Activated CD4-positive, alpha-beta T cell treated with anti-CD3 and anti-CD28 coated beads for 36 hours (primary cell): ENCODE measurements around the gene DPYD. TPM values are rescaled to one million over a fixed set of nuclear protein-coding genes. Genes with fewer than 3 reads are reported as not detected.

Experiments used
- ATAC-seq: fragments of 200-7000 bp; cut with Tn5 transposase; one replicate; pipeline ENCODE4 v1.10.0; 2021; ENCODE audit warnings: mild to moderate bottlenecking, moderate library complexity
- CTCF ChIA-PET: fragments of 350-600 bp; sonication (Branson Sonifier 250); formaldehyde crosslinking; loops from one replicate; lab custom pipeline; 2021; ENCODE audit warnings: antibody characterized with exemption; lab: Charles Lee
- POLR2A ChIA-PET: fragments of 350-600 bp; sonication (Branson Sonifier 250); formaldehyde crosslinking; loops from one replicate; lab custom pipeline; 2021; ENCODE audit warnings: antibody characterized with exemption, inconsistent platforms; lab: Charles Lee
- DNase-seq: peaks from one replicate; pipeline ENCODE4 v3.0.0-alpha.2; 2020
- H3K27ac Mint-ChIP-seq: one replicate; pipeline ENCODE4 v1.8.0; 2021; ENCODE audit warnings: mixed read lengths
- H3K27me3 Mint-ChIP-seq: one replicate; pipeline ENCODE4 v1.8.0; 2021; ENCODE audit warnings: mixed read lengths
- H3K36me3 Mint-ChIP-seq: one replicate; pipeline ENCODE4 v1.8.0; 2021; ENCODE audit warnings: low read depth, mixed read lengths
- H3K4me1 Mint-ChIP-seq: one replicate; pipeline ENCODE4 v1.8.0; 2021; ENCODE audit warnings: mixed read lengths
- H3K4me3 Mint-ChIP-seq: one replicate; pipeline ENCODE4 v1.8.0; 2021; ENCODE audit warnings: mild to moderate bottlenecking, moderate library complexity, mixed read lengths
- H3K9me3 Mint-ChIP-seq: one replicate; pipeline ENCODE4 v1.8.0; 2021; ENCODE audit warnings: low read depth, mixed read lengths
- intact Hi-C, 2 experiments: fragments of 100-400 bp; cut with DNase I in 1 of 2; cut with micrococcal nuclease in 1 of 2; formaldehyde crosslinking; loops; one replicate each; pipeline versions ENCODE4 v1.14.2 to v1.15.1; 2022 to 2024; cut with DNase I, micrococcal nuclease
- total RNA-seq, 2 experiments: library from RNA; stranded (reverse); gene quantifications; one replicate each; pipeline ENCODE4 v1.2.3, GENCODE V29; 2021

Gene DPYD
- total RNA-seq, 2 experiments from 2014 or later, result 6.8 to 7.1 TPM

DNA sequence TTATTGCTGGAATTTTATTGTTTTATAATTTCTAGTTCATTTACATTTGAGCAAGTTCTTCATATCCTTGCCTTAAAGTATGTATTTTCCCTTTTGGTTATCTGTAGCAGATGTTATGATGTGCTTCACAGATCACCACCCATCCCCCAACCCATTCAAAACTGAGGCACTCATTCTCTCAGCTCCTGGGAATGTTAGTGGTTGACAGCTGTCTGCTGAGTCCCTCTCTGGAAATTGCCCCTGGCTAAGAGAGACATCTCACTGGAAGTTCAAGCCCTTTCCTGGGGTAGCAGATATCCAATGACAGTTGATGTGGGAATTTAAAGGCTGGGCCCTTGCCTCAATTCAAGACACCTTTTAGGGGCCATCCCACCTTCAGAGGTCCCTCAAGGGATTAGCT is 4.3 kb upstream of the DPYD start:
- no peak for ATAC-seq
- H3K27ac Mint-ChIP-seq, result no peak overlapping the region
- peaks cover 15% of the 10 kb centered on the region for H3K4me1 Mint-ChIP-seq
- no peaks in the 10 kb centered on the region for H3K27me3 Mint-ChIP-seq
- no peaks in the 10 kb centered on the region for H3K36me3 Mint-ChIP-seq
- ChIA-PET POLR2A (no interaction called here), CTCF (no interaction called here)
- no peaks in the 10 kb centered on the region for H3K9me3 Mint-ChIP-seq
- intact Hi-C loops, result loop anchor here in 1 of 2 experiments (10.0 kb wide), 1 partner anchor 1200 kb away; the partner anchor contains the start of gene PTBP2
- no peak for DNase-seq
- no peak overlapping the region for H3K4me3 Mint-ChIP-seq

DNA sequence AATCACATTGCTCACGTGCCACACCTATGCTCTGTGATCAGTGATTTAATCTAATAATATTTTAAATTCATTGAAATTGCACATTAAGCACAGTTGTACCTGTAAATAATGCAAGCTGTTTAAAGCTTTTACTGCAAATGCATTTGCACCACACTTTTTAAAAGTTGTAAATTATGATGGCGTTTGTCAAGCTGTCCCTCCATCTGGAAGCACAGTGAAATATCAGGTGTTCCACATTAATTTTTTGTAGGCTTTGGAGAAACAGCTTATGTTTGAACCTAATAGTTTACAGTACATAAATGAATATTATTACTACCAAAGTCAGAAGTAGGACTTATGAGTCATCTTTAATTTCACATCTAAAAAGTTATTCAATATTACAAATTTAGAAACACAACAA is 3.0 kb upstream of the DPYD start:
- H3K27ac Mint-ChIP-seq, result no peak overlapping the region
- H3K4me3 Mint-ChIP-seq, result no peak overlapping the region
- ChIA-PET CTCF (no interaction called here), POLR2A (no interaction called here)
- peaks cover 20% of the 10 kb centered on the region for H3K4me1 Mint-ChIP-seq
- H3K9me3 Mint-ChIP-seq, result no peaks in the 10 kb centered on the region
- no peaks in the 10 kb centered on the region for H3K36me3 Mint-ChIP-seq
- intact Hi-C loops, result loop anchor here in 1 of 2 experiments (10.0 kb wide), 1 partner anchor 1199 kb away; the partner anchor contains the start of gene PTBP2
- no peak for DNase-seq
- H3K27me3 Mint-ChIP-seq, result no peaks in the 10 kb centered on the region
- no peak for ATAC-seq

DNA sequence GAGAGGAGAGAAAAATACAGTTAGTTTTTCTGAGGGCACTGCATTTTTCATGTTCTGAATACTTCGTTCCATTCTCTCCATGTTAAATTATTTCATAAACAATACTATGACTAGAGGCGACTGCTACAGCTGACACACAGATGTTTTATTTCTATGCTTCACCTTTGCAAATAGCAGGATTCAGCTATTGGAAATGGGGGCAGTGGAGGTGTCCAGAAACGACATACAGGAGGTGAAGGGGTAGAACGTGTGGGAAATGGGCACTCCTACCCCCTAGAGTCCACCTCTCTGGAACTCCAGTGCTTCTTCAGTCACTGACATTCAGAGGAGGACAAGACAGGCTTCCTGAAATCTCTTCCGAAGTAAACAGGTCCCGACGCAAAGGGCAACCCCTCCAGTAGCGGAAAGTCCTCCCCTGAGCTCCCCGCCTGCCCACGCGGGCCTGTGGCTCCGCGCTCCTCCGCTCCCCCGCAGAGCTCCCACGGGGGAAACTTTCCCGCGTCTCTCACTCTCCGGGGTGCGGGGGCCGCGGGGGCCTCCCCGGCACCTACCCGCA is 480 bp downstream of the DPYD start:
- H3K9me3 Mint-ChIP-seq, result no peaks in the 10 kb centered on the region
- H3K36me3 Mint-ChIP-seq, result no peaks in the 10 kb centered on the region
- no peak for DNase-seq
- peak overlapping the region; percentile 87 for H3K4me3 Mint-ChIP-seq
- peak overlapping the region; percentile 90 for H3K27ac Mint-ChIP-seq
- intact Hi-C loops, result loop anchor here (2.0 to 10.0 kb wide), 2 partner anchors 130 to 1196 kb away; partner anchors contain the start of gene PTBP2 (in 1 of the 2)
- ATAC-seq, result peak; percentile 33
- ChIA-PET CTCF (interaction anchor here (0.7 to 2.5 kb wide), 6 partner anchors 10 to 127 kb away, joined by 3 to 8 read pairs (median 6); no protein-coding TSS in a partner anchor), POLR2A (interaction anchor here (1.0 kb wide), 1 partner anchor 1198 kb away, joined by 4 read pairs; no protein-coding TSS in a partner anchor)
- peaks cover 45% of the 10 kb centered on the region for H3K4me1 Mint-ChIP-seq
- H3K27me3 Mint-ChIP-seq, result no peaks in the 10 kb centered on the region

DNA sequence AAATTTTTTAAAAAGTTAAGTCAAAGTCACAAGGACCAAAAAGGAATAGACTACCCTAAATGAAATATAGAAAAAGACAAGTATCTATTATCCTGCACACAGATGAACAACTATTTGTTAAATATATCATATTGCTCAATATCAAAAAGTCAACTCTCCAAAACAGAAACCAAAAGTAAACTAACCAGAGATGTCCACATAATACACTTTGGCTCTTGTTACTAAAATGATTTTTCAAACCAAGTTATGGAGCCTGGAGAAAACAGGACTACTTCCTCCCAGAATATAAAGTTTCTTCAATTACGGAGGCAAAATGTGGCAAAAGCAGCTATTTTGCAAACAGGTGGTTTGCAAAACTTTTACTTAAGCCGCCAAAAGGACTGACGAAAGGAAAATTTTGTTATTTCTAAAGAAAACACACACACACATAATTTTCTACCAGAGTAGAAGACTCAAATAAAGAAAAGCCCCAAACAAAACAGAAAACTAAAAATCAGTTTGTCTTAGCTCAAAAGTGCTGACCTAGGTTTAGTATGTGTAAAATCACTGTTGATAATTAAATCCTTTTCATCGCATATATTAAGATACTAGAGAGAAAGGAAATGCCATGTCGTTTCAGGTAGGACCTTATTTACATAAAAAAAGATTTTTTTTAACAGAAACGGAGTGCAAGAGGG is 1.1 kb downstream of the DPYD start:
- peaks cover 47% of the 10 kb centered on the region for H3K4me1 Mint-ChIP-seq
- peak overlapping the region; percentile 87 for H3K4me3 Mint-ChIP-seq
- ATAC-seq (no peak), DNase-seq (no peak)
- intact Hi-C loops, result loop anchor here (2.0 to 10.0 kb wide), 2 partner anchors 131 to 1195 kb away; partner anchors contain the start of gene PTBP2 (in 1 of the 2)
- H3K27me3 Mint-ChIP-seq, result no peaks in the 10 kb centered on the region
- CTCF ChIA-PET, result interaction anchor here (0.7 to 2.5 kb wide), 7 partner anchors 8 to 543 kb away, joined by 3 to 8 read pairs (median 4); no protein-coding TSS in a partner anchor
- H3K9me3 Mint-ChIP-seq, result no peaks in the 10 kb centered on the region
- H3K27ac Mint-ChIP-seq, result peak overlapping the region; percentile 90
- H3K36me3 Mint-ChIP-seq, result no peaks in the 10 kb centered on the region
- POLR2A ChIA-PET, result no interaction called here

DNA sequence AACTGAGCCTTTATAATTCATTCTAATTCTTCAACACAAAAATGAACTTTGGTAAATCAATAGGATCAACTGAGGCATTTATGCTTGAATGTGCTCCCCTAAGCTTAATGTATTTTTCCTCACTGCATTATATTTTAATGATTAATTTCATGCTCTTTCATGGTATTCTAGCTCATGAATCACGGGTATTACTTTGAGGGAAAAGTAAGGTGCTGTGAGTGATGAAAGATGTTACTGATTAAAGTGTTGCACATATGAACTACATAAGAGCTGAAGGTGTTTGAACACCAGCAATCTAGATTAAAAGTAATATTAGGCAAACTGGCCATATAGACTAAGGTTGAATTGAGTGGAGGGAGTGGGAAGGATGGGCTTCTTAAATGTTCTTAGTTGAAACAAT is 1.9 kb downstream of the DPYD start:
- no peak for DNase-seq
- no peaks in the 10 kb centered on the region for H3K36me3 Mint-ChIP-seq
- H3K27me3 Mint-ChIP-seq, result no peaks in the 10 kb centered on the region
- POLR2A ChIA-PET, result no interaction called here
- intact Hi-C loops, result no loop called here
- H3K27ac Mint-ChIP-seq, result peak overlapping the region; percentile 63
- no peak for ATAC-seq
- peaks cover 54% of the 10 kb centered on the region for H3K4me1 Mint-ChIP-seq
- CTCF ChIA-PET, result interaction anchor here (0.8 to 2.5 kb wide), 6 partner anchors 9 to 135 kb away, joined by 3 to 8 read pairs (median 6); no protein-coding TSS in a partner anchor
- peak overlapping the region; percentile 87 for H3K4me3 Mint-ChIP-seq
- H3K9me3 Mint-ChIP-seq, result no peaks in the 10 kb centered on the region

DNA sequence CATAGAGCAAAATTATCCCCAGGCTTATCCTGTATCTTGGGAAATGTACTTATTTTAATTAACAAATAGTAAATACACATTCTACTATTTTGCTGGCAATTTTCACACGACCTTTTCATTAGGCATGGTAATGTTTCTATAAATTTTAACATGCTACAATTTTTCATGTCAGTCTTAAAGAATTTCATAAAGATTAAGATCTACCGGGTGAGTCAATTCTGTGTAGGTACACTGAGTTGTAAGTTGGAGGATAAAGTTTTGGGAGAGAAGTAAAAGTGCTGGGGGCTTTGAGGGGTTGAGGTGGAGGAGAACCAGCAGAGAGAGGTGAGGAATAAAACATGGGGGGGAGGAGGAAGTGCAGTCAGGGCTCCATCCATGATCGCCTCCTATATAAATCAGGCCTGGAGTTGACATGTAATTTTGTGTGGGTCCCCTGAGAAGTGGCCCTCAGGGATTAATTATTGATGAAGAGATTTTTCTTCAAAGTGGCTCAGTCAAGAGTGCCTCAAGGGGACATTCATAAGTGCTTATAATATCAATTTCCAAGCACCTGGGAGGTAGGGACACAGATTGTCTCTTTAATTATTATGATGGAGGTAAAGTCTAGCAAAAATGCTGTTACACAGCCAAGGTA is 7.2 kb downstream of the DPYD start:
- Mint-ChIP-seq H3K36me3 (no peaks in the 10 kb centered on the region), H3K4me1 (peaks cover 63% of the 10 kb centered on the region), H3K27me3 (no peaks in the 10 kb centered on the region), H3K27ac (no peak overlapping the region), H3K9me3 (no peaks in the 10 kb centered on the region), H3K4me3 (no peak overlapping the region)
- ATAC-seq (no peak), DNase-seq (no peak)
- POLR2A ChIA-PET, result no interaction called here
- CTCF ChIA-PET, result interaction anchor here (0.6 kb wide), 1 partner anchor 32 kb away, joined by 3 read pairs; no protein-coding TSS in a partner anchor
- intact Hi-C loops, result no loop called here

DNA sequence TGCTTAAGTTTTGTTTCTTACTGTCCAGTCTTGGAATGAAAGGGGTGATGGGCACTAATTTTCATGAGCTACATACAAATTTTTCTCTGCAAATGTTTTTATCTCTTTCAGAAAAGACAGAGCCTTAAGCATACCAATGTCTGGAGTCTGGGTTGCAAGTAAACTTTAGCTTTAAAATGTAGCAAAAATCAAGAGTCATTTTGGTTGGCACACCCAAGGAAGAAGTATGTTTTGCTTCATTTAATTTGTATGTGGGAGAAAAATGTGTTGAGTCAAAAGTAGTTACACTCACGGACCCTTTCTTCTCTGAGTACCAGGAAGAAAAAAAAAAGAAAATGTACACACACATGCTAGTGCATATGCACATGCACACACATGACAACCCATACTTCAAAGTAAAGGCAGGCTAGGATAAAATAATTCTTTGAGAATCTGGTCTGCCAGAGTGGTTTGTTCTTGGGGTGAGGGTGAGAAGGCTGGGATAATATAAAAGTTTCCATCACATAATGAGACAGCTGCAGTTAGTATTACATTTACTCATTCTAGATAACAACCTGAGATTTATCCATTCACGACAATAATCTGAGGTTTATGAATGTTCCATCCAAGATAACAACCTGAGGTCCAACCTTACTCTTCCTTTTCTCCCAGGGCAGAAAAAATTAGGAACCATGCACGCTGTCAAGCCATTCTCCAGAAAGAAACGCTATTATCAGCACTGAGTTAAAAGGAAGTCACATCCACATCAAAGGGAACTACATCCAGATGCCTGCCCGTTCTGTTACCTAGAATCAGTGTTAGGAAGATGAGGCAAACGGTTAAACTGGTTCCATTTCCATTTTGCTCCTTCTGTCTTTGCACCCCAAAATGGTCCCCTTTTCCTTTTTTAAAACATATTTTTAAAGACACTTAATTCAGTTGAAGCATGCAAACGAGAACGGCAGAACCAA is 9.3 kb downstream of the DPYD start:
- H3K27ac Mint-ChIP-seq, result no peak overlapping the region
- ChIA-PET CTCF (interaction anchor here (1.8 kb wide), 1 partner anchor 8 kb away, joined by 7 read pairs; no protein-coding TSS in a partner anchor), POLR2A (no interaction called here)
- no peaks in the 10 kb centered on the region for H3K27me3 Mint-ChIP-seq
- no peaks in the 10 kb centered on the region for H3K9me3 Mint-ChIP-seq
- no peaks in the 10 kb centered on the region for H3K36me3 Mint-ChIP-seq
- intact Hi-C loops, result no loop called here
- H3K4me3 Mint-ChIP-seq, result peak overlapping the region; percentile 23
- ATAC-seq, result peak; percentile 63
- H3K4me1 Mint-ChIP-seq, result peaks cover 43% of the 10 kb centered on the region
- DNase-seq, result no peak

DNA sequence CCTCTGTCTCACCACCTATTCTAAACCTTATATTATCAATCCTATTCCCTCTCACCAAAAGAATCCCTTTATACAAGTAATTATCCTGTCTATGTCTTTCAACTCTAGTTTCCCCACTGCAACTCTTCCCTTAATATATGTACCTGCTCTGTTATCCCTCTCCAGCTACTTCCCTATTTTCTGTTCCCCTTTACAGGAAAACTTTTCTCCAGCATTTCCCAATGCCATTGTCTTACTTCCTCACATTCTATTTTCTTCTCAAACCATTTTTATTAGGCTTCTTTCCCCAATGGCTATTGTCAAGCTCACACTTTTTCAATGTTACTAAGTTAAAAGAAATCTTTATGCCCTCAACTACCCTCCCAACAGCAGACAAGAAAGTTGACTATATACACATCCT is 11.6 kb downstream of the DPYD start:
- ATAC-seq (no peak), DNase-seq (no peak)
- Mint-ChIP-seq H3K4me3 (no peak overlapping the region), H3K4me1 (peaks cover 33% of the 10 kb centered on the region), H3K27ac (no peak overlapping the region), H3K36me3 (no peaks in the 10 kb centered on the region), H3K9me3 (no peaks in the 10 kb centered on the region), H3K27me3 (no peaks in the 10 kb centered on the region)
- ChIA-PET CTCF (interaction anchor here (1.8 kb wide), 1 partner anchor 11 kb away, joined by 7 read pairs; no protein-coding TSS in a partner anchor), POLR2A (no interaction called here)
- intact Hi-C loops, result no loop called here

DNA sequence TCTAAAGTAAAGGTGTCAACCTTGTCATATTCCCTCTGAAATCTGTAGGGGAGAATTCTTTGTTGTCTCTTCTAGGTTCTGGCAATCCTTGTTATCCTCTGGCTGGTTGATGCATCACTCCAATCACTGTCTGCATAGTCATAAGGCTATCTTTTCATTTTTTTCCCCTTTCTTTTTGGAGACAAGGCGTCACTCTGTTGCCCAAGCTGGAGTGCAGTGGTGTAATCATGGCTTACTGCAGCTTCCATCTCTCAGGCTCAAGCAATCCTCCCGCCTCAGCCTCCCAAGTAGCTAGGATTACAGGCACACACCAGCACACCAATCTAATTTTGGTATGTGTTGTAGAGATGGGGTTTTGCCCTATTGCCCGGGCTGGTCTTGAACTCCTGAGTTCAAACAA is 12.9 kb downstream of the DPYD start:
- no peaks in the 10 kb centered on the region for H3K27me3 Mint-ChIP-seq
- DNase-seq (no peak), ATAC-seq (no peak)
- ChIA-PET POLR2A (no interaction called here), CTCF (interaction anchor here (1.0 to 1.7 kb wide), 2 partner anchors 12 kb away, joined by 3 to 8 read pairs; partner anchors contain the start of gene DPYD)
- H3K36me3 Mint-ChIP-seq, result no peaks in the 10 kb centered on the region
- intact Hi-C loops, result no loop called here
- H3K9me3 Mint-ChIP-seq, result no peaks in the 10 kb centered on the region
- H3K27ac Mint-ChIP-seq, result no peak overlapping the region
- H3K4me3 Mint-ChIP-seq, result no peak overlapping the region
- H3K4me1 Mint-ChIP-seq, result peaks cover 25% of the 10 kb centered on the region

DNA sequence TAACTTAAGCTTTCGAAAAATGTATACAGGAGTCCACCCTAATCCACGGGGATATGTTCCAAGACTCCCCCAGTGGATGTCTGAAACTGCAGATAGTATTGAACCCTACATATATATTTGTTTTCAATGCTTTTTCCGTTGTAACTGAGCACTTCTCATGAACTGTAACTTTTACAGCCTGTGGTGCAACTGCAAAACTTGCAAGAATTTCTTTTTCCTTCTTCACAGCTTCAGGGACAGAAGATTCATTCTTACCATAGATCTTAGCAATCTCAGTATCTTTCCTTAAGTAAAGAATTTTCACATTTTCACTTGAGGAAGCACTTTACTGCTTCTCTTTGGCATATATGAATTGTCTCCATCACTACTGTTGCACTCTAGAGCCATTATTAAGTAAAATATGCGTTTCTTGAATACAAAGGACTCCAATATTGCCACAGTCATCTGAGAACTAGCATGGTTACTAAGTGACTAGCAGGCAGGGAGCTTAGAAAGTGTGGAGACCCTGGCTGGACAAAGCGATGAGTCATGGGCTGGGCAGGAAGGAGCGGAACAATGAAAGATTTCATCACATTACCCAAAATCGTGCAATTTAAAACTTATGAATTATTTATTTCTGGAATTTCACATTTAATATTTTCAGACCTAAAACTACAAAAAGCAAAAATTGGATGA is 14.1 kb downstream of the DPYD start:
- CTCF ChIA-PET, result interaction anchor here (1.1 to 1.7 kb wide), 2 partner anchors 13 kb away, joined by 4 to 8 read pairs; partner anchors contain the start of gene DPYD
- intact Hi-C loops, result no loop called here
- peaks cover 25% of the 10 kb centered on the region for H3K4me1 Mint-ChIP-seq
- no peak overlapping the region for H3K4me3 Mint-ChIP-seq
- no peaks in the 10 kb centered on the region for H3K36me3 Mint-ChIP-seq
- no peak overlapping the region for H3K27ac Mint-ChIP-seq
- no peaks in the 10 kb centered on the region for H3K9me3 Mint-ChIP-seq
- H3K27me3 Mint-ChIP-seq, result no peaks in the 10 kb centered on the region
- POLR2A ChIA-PET, result interaction anchor here (0.5 kb wide), 1 partner anchor 835 kb away, joined by 7 read pairs; no protein-coding TSS in a partner anchor
- ATAC-seq (no peak), DNase-seq (no peak)
